ENCODE results near the gene ZBTB12. TPM values are rescaled to one million over a fixed set of nuclear protein-coding genes. Genes with fewer than 3 reads are reported as not detected.

Gene ZBTB12
- total and polyA plus RNA-seq, 9 of the 15 experiments (the other 6 are each of a cell fraction or from before 2014, with no cell fraction given) = 0.03 to 12.4 (median 5.8) TPM; not detected in 1

DNA sequence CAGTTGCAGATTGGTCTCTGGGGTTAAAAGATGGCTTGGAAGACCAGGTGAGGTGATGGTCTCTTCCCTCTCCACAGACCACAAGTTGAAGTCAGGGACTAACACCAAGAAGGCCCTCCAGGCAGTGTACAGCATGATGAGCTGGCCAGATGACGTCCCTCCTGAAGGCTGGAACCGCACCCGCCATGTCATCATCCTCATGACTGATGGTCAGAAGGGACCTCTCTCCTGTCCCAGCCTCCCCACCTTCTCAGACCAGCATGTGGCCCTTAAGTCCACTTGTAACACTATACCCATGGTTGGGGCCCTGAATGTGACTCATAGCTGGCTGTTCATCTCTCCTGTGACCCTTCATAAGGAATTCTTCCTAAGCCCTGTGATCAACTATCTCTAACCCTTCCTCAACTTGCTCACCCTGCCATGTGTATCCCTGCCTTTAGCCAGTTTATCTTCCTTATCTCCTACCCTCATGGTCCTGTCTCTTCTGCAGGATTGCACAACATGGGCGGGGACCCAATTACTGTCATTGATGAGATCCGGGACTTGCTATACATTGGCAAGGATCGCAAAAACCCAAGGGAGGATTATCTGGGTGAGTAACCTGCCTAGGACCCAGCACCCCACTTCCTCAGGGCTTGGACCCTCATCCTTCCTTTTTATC lies 47.0 kb upstream of the ZBTB12 start (continued):
- TF ChIP-seq BRD4 (IDR thresholded peaks at IDR 0.05) = no peak
- TF ChIP-seq, protein P1, sequence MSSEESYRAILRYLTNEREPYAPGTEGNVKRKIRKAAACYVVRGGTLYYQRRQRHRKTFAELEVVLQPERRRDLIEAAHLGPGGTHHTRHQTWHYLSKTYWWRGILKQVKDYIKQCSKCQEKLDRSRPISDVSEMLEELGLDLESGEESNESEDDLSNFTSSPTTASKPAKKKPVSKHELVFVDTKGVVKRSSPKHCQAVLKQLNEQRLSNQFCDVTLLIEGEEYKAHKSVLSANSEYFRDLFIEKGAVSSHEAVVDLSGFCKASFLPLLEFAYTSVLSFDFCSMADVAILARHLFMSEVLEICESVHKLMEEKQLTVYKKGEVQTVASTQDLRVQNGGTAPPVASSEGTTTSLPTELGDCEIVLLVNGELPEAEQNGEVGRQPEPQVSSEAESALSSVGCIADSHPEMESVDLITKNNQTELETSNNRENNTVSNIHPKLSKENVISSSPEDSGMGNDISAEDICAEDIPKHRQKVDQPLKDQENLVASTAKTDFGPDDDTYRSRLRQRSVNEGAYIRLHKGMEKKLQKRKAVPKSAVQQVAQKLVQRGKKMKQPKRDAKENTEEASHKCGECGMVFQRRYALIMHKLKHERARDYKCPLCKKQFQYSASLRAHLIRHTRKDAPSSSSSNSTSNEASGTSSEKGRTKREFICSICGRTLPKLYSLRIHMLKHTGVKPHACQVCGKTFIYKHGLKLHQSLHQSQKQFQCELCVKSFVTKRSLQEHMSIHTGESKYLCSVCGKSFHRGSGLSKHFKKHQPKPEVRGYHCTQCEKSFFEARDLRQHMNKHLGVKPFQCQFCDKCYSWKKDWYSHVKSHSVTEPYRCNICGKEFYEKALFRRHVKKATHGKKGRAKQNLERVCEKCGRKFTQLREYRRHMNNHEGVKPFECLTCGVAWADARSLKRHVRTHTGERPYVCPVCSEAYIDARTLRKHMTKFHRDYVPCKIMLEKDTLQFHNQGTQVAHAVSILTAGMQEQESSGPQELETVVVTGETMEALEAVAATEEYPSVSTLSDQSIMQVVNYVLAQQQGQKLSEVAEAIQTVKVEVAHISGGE (CRISPR knock-in tag; IDR thresholded peaks at IDR 0.05) = peak in 1 of 3 experiments; percentile 39; a peak in 1 of 6 replicates
- TF ChIP-seq PRPF4 (IDR thresholded peaks at IDR 0.05; ENCODE audit: insufficient read depth, low read depth, low read length, poor library complexity, severe bottlenecking) = no peak
- TF ChIP-seq ZNF79 (CRISPR knock-in tag; IDR thresholded peaks at IDR 0.05; ENCODE audit: low read depth) = no peak
- TF ChIP-seq TFAP4 (CRISPR knock-in tag; IDR thresholded peaks at IDR 0.05; ENCODE audit: borderline replicate concordance) = peak; percentile 84
- TF ChIP-seq ZNF76 (CRISPR knock-in tag; IDR thresholded peaks at IDR 0.05; ENCODE audit: borderline replicate concordance) = no peak
- no peak; the same call in 1 of the 2 replicates for TF ChIP-seq GATAD2B (IDR thresholded peaks at IDR 0.05; ENCODE audit: borderline replicate concordance)
- TF ChIP-seq TRIM24 (IDR thresholded peaks at IDR 0.05) = peak; percentile 72 to 86; a peak in 3 of 4 replicates
- peak; percentile 82 for TF ChIP-seq MECOM (CRISPR knock-in tag; IDR thresholded peaks at IDR 0.05)
- no peak for TF ChIP-seq PTBP1 (IDR thresholded peaks at IDR 0.05; ENCODE audit: low read depth, low read length)
- TF ChIP-seq SIX5 (IDR thresholded peaks at IDR 0.05; ENCODE audit: borderline replicate concordance in 1 of 2, insufficient read depth in 1 of 2, low read depth in 1 of 2, low read length in 2 of 2) = no peak
- TF ChIP-seq RB1 (IDR thresholded peaks at IDR 0.05; ENCODE audit: low read depth) = 0 out of 2 replicates have a peak, but pooled peaks have one; percentile 5
- TF ChIP-seq, protein P2, sequence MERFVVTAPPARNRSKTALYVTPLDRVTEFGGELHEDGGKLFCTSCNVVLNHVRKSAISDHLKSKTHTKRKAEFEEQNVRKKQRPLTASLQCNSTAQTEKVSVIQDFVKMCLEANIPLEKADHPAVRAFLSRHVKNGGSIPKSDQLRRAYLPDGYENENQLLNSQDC (CRISPR knock-in tag; IDR thresholded peaks at IDR 0.05) = no peak
- TF ChIP-seq SNIP1 (IDR thresholded peaks at IDR 0.05; ENCODE audit: low read depth) = no peak
- TF ChIP-seq ZNF12 (CRISPR knock-in tag; IDR thresholded peaks at IDR 0.05) = no peak
- peak; percentile 57; the same call in 1 of the 2 replicates for TF ChIP-seq GATA2 (CRISPR knock-in tag; IDR thresholded peaks at IDR 0.05)
- TF ChIP-seq XRCC4 (IDR thresholded peaks at IDR 0.05; ENCODE audit: extremely low read depth, insufficient read depth, insufficient read length) = no peak
- TF ChIP-seq SLC30A9 (CRISPR knock-in tag; IDR thresholded peaks at IDR 0.05) = no peak
- TF ChIP-seq POLR2AphosphoS2 (IDR thresholded peaks at IDR 0.05; ENCODE audit: low read length) = peak; percentile 90
- TF ChIP-seq FOXM1 (IDR thresholded peaks at IDR 0.05; ENCODE audit: low read depth) = no peak
- no peak for TF ChIP-seq FOXM1 (CRISPR knock-in tag; IDR thresholded peaks at IDR 0.05; ENCODE audit: low read depth)
- no peak for TF ChIP-seq SIN3A (IDR thresholded peaks at IDR 0.05; ENCODE audit: borderline replicate concordance in 2 of 2, control insufficient read depth in 1 of 2, low read depth in 2 of 2, low read length in 2 of 2)
- no peak for TF ChIP-seq ETS2 (tag; IDR thresholded peaks at IDR 0.05; ENCODE audit: borderline replicate concordance, poor library complexity, severe bottlenecking)
- TF ChIP-seq SIRT6 (IDR thresholded peaks at IDR 0.05; ENCODE audit: low read depth, low read length) = no peak
- peak; percentile 30; the same call in 1 of the 2 replicates for TF ChIP-seq ZBTB17 (CRISPR knock-in tag; IDR thresholded peaks at IDR 0.05)
